ENCODE data around the gene UPF2.
"Not testable (repeated sequence)": the region's sequence is repeated elsewhere in the genome, so short reads cannot be mapped to it uniquely, and the experiment has no call there.

UPF2 gene

GRCh38 chr10:11901833-11902475 lies 140.7 kb downstream of the UPF2 start:
- no peak for DNase-seq

GRCh38 chr10:11901454-11901832 lies 141.2 kb downstream of the UPF2 start:
- DNase-seq, result no peak

- DNase-seq, result no peak
These were observed 141.6 kb downstream of the UPF2 start for GRCh38 chr10:11901036-11901301.

GRCh38 chr10:11899067-11899876 lies 143.3 kb downstream of the UPF2 start:
- no peak for DNase-seq

GRCh38 chr10:11898372-11899066 lies 144.1 kb downstream of the UPF2 start:
- DNase-seq, result no peak

- no peak for DNase-seq
These were observed 144.6 kb downstream of the UPF2 start for GRCh38 chr10:11898033-11898371.

GRCh38 chr10:11896549-11897200 lies 145.9 kb downstream of the UPF2 start:
- no peak for DNase-seq

GRCh38 chr10:11895598-11895997 lies 147.0 kb downstream of the UPF2 start:
- DNase-seq, result no peak

- DNase-seq, result no peak
These were observed 147.5 kb downstream of the UPF2 start for GRCh38 chr10:11895108-11895466.

- DNase-seq, result no peak
These were observed 148.1 kb downstream of the UPF2 start for GRCh38 chr10:11894381-11895107.

- no peak for DNase-seq
These were observed 148.8 kb downstream of the UPF2 start for GRCh38 chr10:11893749-11894278.

- no peak for DNase-seq
These were observed 150.7 kb downstream of the UPF2 start for GRCh38 chr10:11891776-11892486.

GRCh38 chr10:11889263-11889662 lies 153.3 kb downstream of the UPF2 start:
- DNase-seq, result not testable (repeated sequence)

- no peak for DNase-seq
These were observed 155.0 kb downstream of the UPF2 start for GRCh38 chr10:11887381-11888227.

GRCh38 chr10:11886851-11887250 lies 155.8 kb downstream of the UPF2 start:
- no peak for DNase-seq

- no peak for DNase-seq
These were observed 156.5 kb downstream of the UPF2 start for GRCh38 chr10:11886138-11886474.

GRCh38 chr10:11885437-11886137 lies 157.0 kb downstream of the UPF2 start:
- DNase-seq, result no peak

- no peak for DNase-seq
These were observed 157.7 kb downstream of the UPF2 start for GRCh38 chr10:11884706-11885423.

- no peak for DNase-seq
These were observed 159.8 kb downstream of the UPF2 start for GRCh38 chr10:11882646-11883375.

All from stimulated activated CD4-positive, alpha-beta T cell treated with anti-CD3 and anti-CD28 coated beads, Interleukin-4, amount 100 ng/mL, for 1 hour (primary cell).